Tibial nerve (tissue), 3 donors: Measurements from ENCODE around the gene ALK.

Source experiments
- CTCF ChIP-seq, 5 experiments: fragments of 200-600 bp in 3 of 5; fragments of 450-650 bp in 2 of 5; sonication (generic) in 3 of 5; IDR thresholded peaks; one replicate each; pipeline ENCODE4 v1.5.1; 2016 to 2019; ENCODE audit warnings: antibody characterized with exemption in 5 of 5, mild to moderate bottlenecking in 3 of 5, moderate library complexity in 2 of 5
- POLR2A ChIP-seq, 2 donors: fragments of 450-650 bp; IDR thresholded peaks; one replicate each; pipeline ENCODE4 v1.6.1; 2017; ENCODE audit warnings: antibody characterized with exemption in 2 of 2, mild to moderate bottlenecking in 2 of 2, moderate library complexity in 2 of 2

GRCh38 chr2:29759360-29759759 lies 162.0 kb downstream of the ALK start:
- TF ChIP-seq CTCF (IDR thresholded peaks at IDR 0.05) = no peak
- TF ChIP-seq POLR2A (IDR thresholded peaks at IDR 0.05) = no peak
